T-cell (primary cell): ENCODE data around the gene CFAP126. TPM values are rescaled to one million over a fixed set of nuclear protein-coding genes. Genes with fewer than 3 reads are reported as not detected.

Experiments
- ATAC-seq, 4 experiments: fragments of 200-7000 bp in 3 of 4; fragments of 150-1000 bp in 1 of 4; cut with Tn5 transposase; replicated peaks in 1 of 4; 1 replicate in 3 of 4; 2 replicates in 1 of 4; pipeline ENCODE4 v1.10.0; 2021; ENCODE audit warnings: moderate library complexity in 3 of 4, mild to moderate bottlenecking in 2 of 4, moderate number of reproducible peaks in 1 of 4
- CTCF ChIA-PET, 2 donors: fragments of 300-600 bp; sonication (Branson Sonifier 250); formaldehyde crosslinking; loops; one replicate each; lab custom pipeline; 2022; ENCODE audit warnings: antibody characterized with exemption in 2 of 2; lab: Charles Lee
- POLR2A ChIA-PET, 2 donors: fragments of 300-600 bp; sonication (Branson Sonifier 250); formaldehyde crosslinking; loops; one replicate each; lab custom pipeline; 2022; ENCODE audit warnings: antibody characterized with exemption in 2 of 2; lab: Charles Lee
- DNase-seq, 35 experiments: peaks; one replicate each; pipeline versions ENCODE4 v3.0.0 to v3.0.0-alpha.2; 2013 to 2023
- H3K27ac ChIP-seq: one replicate; pipeline ENCODE4 v1.5.1; 2013; ENCODE audit warnings: low read length
- H3K27me3 ChIP-seq, 2 experiments: replicated peaks in 1 of 2; 1 replicate in 1 of 2; 2 replicates in 1 of 2; pipeline versions ENCODE4 v1.6.1 to v1.7.0; 2013; ENCODE audit warnings: low read length in 1 of 2, mixed read lengths in 1 of 2; ENCODE audit not compliant: control insufficient read depth in 2 of 2, insufficient read depth in 2 of 2; ENCODE audit errors: extremely low read depth in 1 of 2
- H3K36me3 ChIP-seq, 2 donors: 1 replicate in 1 of 2; 2 replicates in 1 of 2; pipeline versions ENCODE4 v1.6.1 to v1.7.0; 2013; ENCODE audit warnings: low read length in 1 of 2; ENCODE audit not compliant: control insufficient read depth in 2 of 2, insufficient read depth in 1 of 2; ENCODE audit errors: extremely low read depth in 1 of 2
- H3K4me1 ChIP-seq, 2 experiments: 1 replicate in 1 of 2; 2 replicates in 1 of 2; pipeline versions ENCODE4 v1.6.1 to v1.7.0; 2013; ENCODE audit warnings: low read length in 2 of 2, mixed read lengths in 1 of 2; ENCODE audit not compliant: insufficient read depth in 2 of 2, control insufficient read depth in 1 of 2; ENCODE audit errors: extremely low read depth in 1 of 2
- H3K4me3 ChIP-seq, 2 donors: 1 replicate in 1 of 2; 2 replicates in 1 of 2; pipeline versions ENCODE4 v1.5.1 to v1.7.0; 2013; ENCODE audit warnings: mild to moderate bottlenecking in 2 of 2, low read length in 1 of 2, moderate library complexity in 1 of 2; ENCODE audit not compliant: control insufficient read depth in 1 of 2; ENCODE audit errors: extremely low read depth in 1 of 2
- H3K9me3 ChIP-seq: 2 replicates; pipeline ENCODE4 v1.7.0; 2013
- H3K27ac Mint-ChIP-seq, 2 donors: one replicate each; pipeline ENCODE4 v1.8.0; 2020 to 2021; ENCODE audit warnings: mild to moderate bottlenecking in 2 of 2, mixed read lengths in 2 of 2
- H3K27me3 Mint-ChIP-seq, 2 donors: one replicate each; pipeline ENCODE4 v1.8.0; 2021 to 2022; ENCODE audit warnings: mixed read lengths in 2 of 2
- H3K36me3 Mint-ChIP-seq: one replicate; pipeline ENCODE4 v1.8.0; 2021; ENCODE audit warnings: mixed read lengths
- H3K4me1 Mint-ChIP-seq, 3 donors: one replicate each; pipeline ENCODE4 v1.8.0; 2020 to 2022; ENCODE audit warnings: mixed read lengths in 3 of 3, mild to moderate bottlenecking in 1 of 3
- H3K4me3 Mint-ChIP-seq, 3 donors: one replicate each; pipeline ENCODE4 v1.8.0; 2020 to 2022; ENCODE audit warnings: mild to moderate bottlenecking in 3 of 3, mixed read lengths in 3 of 3, moderate library complexity in 3 of 3
- H3K9me3 Mint-ChIP-seq, 3 donors: one replicate each; pipeline ENCODE4 v1.8.0; 2020 to 2022; ENCODE audit warnings: mixed read lengths in 3 of 3
- whole genome bisulfite sequencing: methylation state at CpG from one replicate; pipeline ENCODE4 v1.1.5; 2013; ENCODE audit warnings: missing lambda C conversion rate; ENCODE audit not compliant: insufficient coverage; 5-methylcytosine and 5-hydroxymethylcytosine counted together
- total RNA-seq, 35 experiments: library from RNA in 6 of 35; stranded (reverse) in 6 of 35; fragments of 120-200 nt in 1 of 35; gene quantifications; one replicate each; pipeline versions ENCODE4 v1.2.1 to v1.2.4 and lab custom pipeline; 2013 to 2026

The CFAP126 gene
- total RNA-seq, 5 donors from 2014 or later (not counting 1 experiment from before 2014, with no cell fraction given): not detected

- Mint-ChIP-seq H3K9me3 (no peaks in the 10 kb centered on the region), H3K27me3 (no peaks in the 10 kb centered on the region), H3K4me1 (no peaks in the 10 kb centered on the region)
Measured at GRCh38 chr1:161373442-161373841, 5.8 kb upstream of the CFAP126 start.

GRCh38 chr1:161365207-161365606, 2.5 kb downstream of the CFAP126 start:
- Histone ChIP-seq H3K27ac (no peak overlapping the region), H3K4me3 (no peak overlapping the region), H3K36me3 (peaks cover 0 to 27% of the 10 kb centered on the region in 2 donors), H3K4me1 (no peaks in the 10 kb centered on the region), H3K27me3 (no peaks in the 10 kb centered on the region), H3K9me3 (no peaks in the 10 kb centered on the region)
- Mint-ChIP-seq H3K9me3 (no peaks in the 10 kb centered on the region), H3K4me1 (peaks cover 8 to 16% (median 8%) of the 10 kb centered on the region in 3 donors), H3K27me3 (no peaks in the 10 kb centered on the region), H3K36me3 (peaks cover 27% of the 10 kb centered on the region), H3K27ac (no peak overlapping the region), H3K4me3 (no peak overlapping the region)
- ATAC-seq: no peak
- CTCF ChIA-PET: no interaction called here
- POLR2A ChIA-PET: no interaction called here
- DNase-seq: no peak

More at GRCh38 chr1:161373442-161373841, 5.8 kb upstream of the CFAP126 start:
- Mint-ChIP-seq H3K27ac (no peak overlapping the region), H3K36me3 (no peaks in the 10 kb centered on the region), H3K4me3 (no peak overlapping the region)
- H3K9me3 ChIP-seq: no peaks in the 10 kb centered on the region
- no peak for DNase-seq
- ChIA-PET POLR2A (no interaction called here), CTCF (interaction anchor here in 1 of 2 donors (1.0 to 1.1 kb wide), 2 partner anchors 15 to 191 kb away, joined by 3 to 4 read pairs; no protein-coding TSS in a partner anchor)
- H3K4me1 ChIP-seq: no peaks in the 10 kb centered on the region
- no peak overlapping the region for H3K4me3 ChIP-seq
- no peak for ATAC-seq
- no peak overlapping the region for H3K27ac ChIP-seq
- no peaks in the 10 kb centered on the region for H3K27me3 ChIP-seq
- H3K36me3 ChIP-seq: no peaks in the 10 kb centered on the region

- H3K4me3 ChIP-seq: no peak overlapping the region
- no peak overlapping the region for H3K27ac ChIP-seq
- H3K27ac Mint-ChIP-seq: no peak overlapping the region
- ATAC-seq (no peak), DNase-seq (no peak)
- no peaks in the 10 kb centered on the region for H3K9me3 ChIP-seq
- H3K4me1 Mint-ChIP-seq: peaks cover 10 to 16% (median 11%) of the 10 kb centered on the region in 3 donors
- CTCF ChIA-PET: interaction anchor here in 1 of 2 donors (1.0 kb wide), 1 partner anchor 413 kb away, joined by 3 read pairs; no protein-coding TSS in a partner anchor
- POLR2A ChIA-PET: no interaction called here
- no peak overlapping the region for H3K4me3 Mint-ChIP-seq
- no peaks in the 10 kb centered on the region for H3K27me3 Mint-ChIP-seq
- H3K36me3 ChIP-seq: peaks cover 0 to 31% of the 10 kb centered on the region in 2 donors
- no peaks in the 10 kb centered on the region for H3K27me3 ChIP-seq
- peaks cover 30% of the 10 kb centered on the region for H3K36me3 Mint-ChIP-seq
- H3K4me1 ChIP-seq: no peaks in the 10 kb centered on the region
- no peaks in the 10 kb centered on the region for H3K9me3 Mint-ChIP-seq
Measured at GRCh38 chr1:161364332-161364731, 3.3 kb downstream of the CFAP126 start.

GRCh38 chr1:161359291-161359690, 8.4 kb downstream of the CFAP126 start:
- POLR2A ChIA-PET: no interaction called here
- no peaks in the 10 kb centered on the region for H3K4me1 ChIP-seq
- H3K9me3 Mint-ChIP-seq: no peaks in the 10 kb centered on the region
- H3K9me3 ChIP-seq: no peaks in the 10 kb centered on the region
- no peak overlapping the region for H3K27ac ChIP-seq
- ATAC-seq: no peak
- H3K4me1 Mint-ChIP-seq: peaks cover 0 to 7% (median 5%) of the 10 kb centered on the region in 3 donors
- H3K4me3 ChIP-seq: no peak overlapping the region
- CTCF ChIA-PET: no interaction called here
- no peaks in the 10 kb centered on the region for H3K27me3 ChIP-seq
- H3K27me3 Mint-ChIP-seq: no peaks in the 10 kb centered on the region
- peaks cover 26% of the 10 kb centered on the region for H3K36me3 Mint-ChIP-seq
- H3K36me3 ChIP-seq: peaks cover 0 to 36% of the 10 kb centered on the region in 2 donors
- H3K4me3 Mint-ChIP-seq: no peak overlapping the region
- DNase-seq: no peak
- H3K27ac Mint-ChIP-seq: peak overlapping the region in 1 of 2 donors; percentile 44

- Histone ChIP-seq H3K27me3 (no peaks in the 10 kb centered on the region), H3K27ac (no peak overlapping the region), H3K36me3 (peaks cover 0 to 32% of the 10 kb centered on the region in 2 donors), H3K4me1 (no peaks in the 10 kb centered on the region), H3K9me3 (no peaks in the 10 kb centered on the region), H3K4me3 (no peak overlapping the region)
- no peak overlapping the region for H3K27ac Mint-ChIP-seq
- DNase-seq (no peak), ATAC-seq (no peak)
- H3K4me3 Mint-ChIP-seq: no peak overlapping the region
- no peaks in the 10 kb centered on the region for H3K27me3 Mint-ChIP-seq
- POLR2A ChIA-PET: no interaction called here
- peaks cover 17% of the 10 kb centered on the region for H3K36me3 Mint-ChIP-seq
- WGBS: 99% methylated on average over 7 of the region's 8 CpGs
- no peaks in the 10 kb centered on the region for H3K9me3 Mint-ChIP-seq
- CTCF ChIA-PET: interaction anchor here in 1 of 2 donors (0.7 kb wide), 1 partner anchor 1235 kb away, joined by 6 read pairs; no protein-coding TSS in a partner anchor
- peaks cover 0 to 9% (median 5%) of the 10 kb centered on the region in 3 donors for H3K4me1 Mint-ChIP-seq
Measured at GRCh38 chr1:161357073-161357472, 10.6 kb downstream of the CFAP126 start.

GRCh38 chr1:161351482-161351881, 16.2 kb downstream of the CFAP126 start:
- ChIA-PET CTCF (interaction anchor here in 1 of 2 donors (0.8 kb wide), 1 partner anchor 143 kb away, joined by 3 read pairs; no protein-coding TSS in a partner anchor), POLR2A (no interaction called here)
- H3K27ac ChIP-seq: no peak overlapping the region
- WGBS: no CpG with 5 or more reads among the region's 1 CpG
- no peaks in the 10 kb centered on the region for H3K4me1 ChIP-seq
- H3K27me3 ChIP-seq: no peaks in the 10 kb centered on the region
- H3K4me3 ChIP-seq: no peak overlapping the region
- ATAC-seq (no peak), DNase-seq (no peak)
- H3K4me3 Mint-ChIP-seq: no peak overlapping the region
- peaks cover 0 to 18% of the 10 kb centered on the region in 2 donors for H3K36me3 ChIP-seq
- H3K9me3 Mint-ChIP-seq: no peaks in the 10 kb centered on the region
- no peaks in the 10 kb centered on the region for H3K27me3 Mint-ChIP-seq
- H3K36me3 Mint-ChIP-seq: peaks cover 14% of the 10 kb centered on the region
- H3K9me3 ChIP-seq: no peaks in the 10 kb centered on the region
- H3K4me1 Mint-ChIP-seq: peaks cover 0 to 8% (median 2%) of the 10 kb centered on the region in 3 donors
- no peak overlapping the region for H3K27ac Mint-ChIP-seq

GRCh38 chr1:161350671-161351070, 17.0 kb downstream of the CFAP126 start:
- Histone ChIP-seq H3K27me3 (no peaks in the 10 kb centered on the region), H3K27ac (no peak overlapping the region), H3K9me3 (no peaks in the 10 kb centered on the region), H3K36me3 (peaks cover 0 to 20% of the 10 kb centered on the region in 2 donors), H3K4me3 (no peak overlapping the region), H3K4me1 (no peaks in the 10 kb centered on the region)
- Mint-ChIP-seq H3K27me3 (no peaks in the 10 kb centered on the region), H3K36me3 (peaks cover 11% of the 10 kb centered on the region), H3K4me1 (peaks cover 0 to 8% (median 2%) of the 10 kb centered on the region in 3 donors), H3K27ac (no peak overlapping the region), H3K4me3 (no peak overlapping the region), H3K9me3 (no peaks in the 10 kb centered on the region)
- CTCF ChIA-PET: no interaction called here
- no peak for ATAC-seq
- WGBS: no CpG with 5 or more reads among the region's 1 CpG
- DNase-seq: no peak
- POLR2A ChIA-PET: no interaction called here
